ENCODE results near the gene ZNF423. TPM values are rescaled to one million over a fixed set of nuclear protein-coding genes. Genes with fewer than 3 reads are reported as not detected.
"Not testable (repeated sequence)": the region's sequence is repeated elsewhere in the genome, so short reads cannot be mapped to it uniquely, and the experiment has no call there.

ZNF423 gene
- total RNA-seq, 1 experiment from 2014 or later = 0.20 TPM

DNA sequence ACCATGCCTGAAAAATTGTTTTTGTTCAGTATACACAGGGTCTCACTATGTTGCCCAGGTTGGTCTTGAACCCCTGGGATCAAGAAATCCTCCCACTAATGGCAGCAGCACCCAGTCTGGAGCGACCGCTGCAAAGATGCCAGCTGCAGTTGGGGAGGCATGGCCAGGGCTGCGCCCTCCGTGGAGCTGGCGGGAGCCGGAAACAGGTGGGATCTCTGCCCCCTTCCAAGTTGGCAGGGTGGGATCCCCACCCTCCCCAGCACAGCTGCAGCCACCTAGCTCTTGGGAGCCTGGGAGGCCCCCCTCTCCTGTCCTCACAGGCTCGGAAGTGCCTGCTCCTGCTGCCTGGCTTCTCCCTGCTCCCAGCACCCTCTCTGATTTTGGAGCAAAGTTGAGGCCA, 176.8 kb downstream of the ZNF423 start:
- POLR2A ChIA-PET = no interaction called here
- H3K36me3 ChIP-seq (ENCODE audit: control insufficient read depth, insufficient read depth, low read length) = no peaks in the 10 kb centered on the region
- no TSS peak for BruUV-seq (replicated peaks)
- no peaks in the 10 kb centered on the region; the same call in 1 of the 2 replicates for H3K27me3 ChIP-seq (replicated peaks; ENCODE audit: control insufficient read depth, insufficient read depth, low read length)
- H3K9me3 ChIP-seq = peaks cover 16% of the 10 kb centered on the region
- Mint-ChIP-seq H3K27me3 (ENCODE audit: insufficient read depth, unreplicated experiment) (peaks cover 15% of the 10 kb centered on the region), H3K4me1 (ENCODE audit: low read depth, unreplicated experiment) (no peaks in the 10 kb centered on the region), H3K4me3 (ENCODE audit: unreplicated experiment) (no peak overlapping the region), H3K36me3 (ENCODE audit: insufficient read depth, unreplicated experiment) (no peaks in the 10 kb centered on the region), H3K27ac (ENCODE audit: unreplicated experiment) (no peak overlapping the region), H3K9me3 (ENCODE audit: unreplicated experiment) (peaks cover 13% of the 10 kb centered on the region)
- no peaks in the 10 kb centered on the region for H3K4me1 ChIP-seq
- DNase-seq = no peak
- intact Hi-C loops (cut with micrococcal nuclease; ENCODE audit: unreplicated experiment) = no loop called here
- no peak overlapping the region for H3K4me3 ChIP-seq (ENCODE audit: low read depth, low read length)
- CTCF ChIA-PET = no interaction called here
- TF ChIP-seq, protein P1, sequence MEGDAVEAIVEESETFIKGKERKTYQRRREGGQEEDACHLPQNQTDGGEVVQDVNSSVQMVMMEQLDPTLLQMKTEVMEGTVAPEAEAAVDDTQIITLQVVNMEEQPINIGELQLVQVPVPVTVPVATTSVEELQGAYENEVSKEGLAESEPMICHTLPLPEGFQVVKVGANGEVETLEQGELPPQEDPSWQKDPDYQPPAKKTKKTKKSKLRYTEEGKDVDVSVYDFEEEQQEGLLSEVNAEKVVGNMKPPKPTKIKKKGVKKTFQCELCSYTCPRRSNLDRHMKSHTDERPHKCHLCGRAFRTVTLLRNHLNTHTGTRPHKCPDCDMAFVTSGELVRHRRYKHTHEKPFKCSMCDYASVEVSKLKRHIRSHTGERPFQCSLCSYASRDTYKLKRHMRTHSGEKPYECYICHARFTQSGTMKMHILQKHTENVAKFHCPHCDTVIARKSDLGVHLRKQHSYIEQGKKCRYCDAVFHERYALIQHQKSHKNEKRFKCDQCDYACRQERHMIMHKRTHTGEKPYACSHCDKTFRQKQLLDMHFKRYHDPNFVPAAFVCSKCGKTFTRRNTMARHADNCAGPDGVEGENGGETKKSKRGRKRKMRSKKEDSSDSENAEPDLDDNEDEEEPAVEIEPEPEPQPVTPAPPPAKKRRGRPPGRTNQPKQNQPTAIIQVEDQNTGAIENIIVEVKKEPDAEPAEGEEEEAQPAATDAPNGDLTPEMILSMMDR (IDR thresholded peaks at IDR 0.05; ENCODE audit: insufficient read depth in 1 of 2, low read depth in 1 of 2, low read length in 1 of 2, severe bottlenecking in 1 of 2, unreplicated experiment in 1 of 2) = no peak

DNA sequence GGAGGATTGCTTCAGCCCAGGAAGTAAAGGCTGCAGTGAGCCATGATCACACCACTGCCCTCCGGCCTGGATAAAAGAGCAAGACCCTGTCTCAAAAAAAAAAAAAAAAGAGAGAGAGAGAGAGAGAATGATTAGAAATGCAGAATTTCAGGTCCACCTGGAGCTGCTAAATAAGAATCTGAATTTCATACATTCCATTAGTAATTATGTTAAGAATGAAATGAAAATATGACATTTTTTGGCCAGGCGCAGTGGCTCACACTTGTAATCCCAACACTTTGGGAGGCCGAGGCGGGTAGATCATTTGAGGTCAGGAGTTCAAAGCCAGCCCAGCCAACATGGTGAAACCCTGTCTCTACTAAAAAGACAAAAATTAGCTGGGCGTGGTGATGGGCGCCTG, 178.3 kb downstream of the ZNF423 start:
- H3K36me3 Mint-ChIP-seq (ENCODE audit: insufficient read depth, unreplicated experiment); BruUV-seq (replicated peaks); DNase-seq; H3K27me3 ChIP-seq (replicated peaks; ENCODE audit: control insufficient read depth, insufficient read depth, low read length); H3K4me3 Mint-ChIP-seq (ENCODE audit: unreplicated experiment); H3K4me3 ChIP-seq (ENCODE audit: low read depth, low read length); H3K4me1 Mint-ChIP-seq (ENCODE audit: low read depth, unreplicated experiment); H3K4me1 ChIP-seq; H3K36me3 ChIP-seq (ENCODE audit: control insufficient read depth, insufficient read depth, low read length); POLR2A ChIA-PET; intact Hi-C loops (cut with micrococcal nuclease; ENCODE audit: unreplicated experiment); CTCF ChIA-PET; H3K27ac Mint-ChIP-seq (ENCODE audit: unreplicated experiment): not testable (repeated sequence)
- Mint-ChIP-seq H3K27me3 (ENCODE audit: insufficient read depth, unreplicated experiment) (peaks cover 22% of the 10 kb centered on the region), H3K9me3 (ENCODE audit: unreplicated experiment) (peaks cover 13% of the 10 kb centered on the region)
- peaks cover 16% of the 10 kb centered on the region for H3K9me3 ChIP-seq

DNA sequence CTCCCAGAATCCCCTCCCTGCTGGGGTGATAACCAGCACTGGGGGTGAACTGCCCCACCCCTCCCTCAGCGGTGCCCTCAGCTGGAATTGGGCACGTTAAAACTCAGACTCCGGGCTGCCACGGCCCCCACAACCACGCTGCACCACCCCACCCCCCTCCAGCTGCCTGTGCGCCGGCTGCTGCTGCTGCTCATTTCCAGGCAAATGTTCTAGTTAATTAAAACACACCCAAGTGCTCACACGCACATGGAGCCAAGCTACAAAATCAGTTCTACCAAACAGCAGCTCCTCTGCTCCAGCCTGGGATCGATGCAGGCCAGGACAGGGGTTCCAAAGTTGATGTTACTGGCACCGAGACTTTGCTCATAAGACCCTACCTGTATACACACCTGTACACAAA, 180.5 kb downstream of the ZNF423 start:
- BruUV-seq (replicated peaks) = no TSS peak
- H3K4me3 ChIP-seq (ENCODE audit: low read depth, low read length) = no peak overlapping the region
- no peaks in the 10 kb centered on the region for H3K4me1 Mint-ChIP-seq (ENCODE audit: low read depth, unreplicated experiment)
- no peak overlapping the region for H3K4me3 Mint-ChIP-seq (ENCODE audit: unreplicated experiment)
- no peaks in the 10 kb centered on the region; the same call in 1 of the 2 replicates for H3K27me3 ChIP-seq (replicated peaks; ENCODE audit: control insufficient read depth, insufficient read depth, low read length)
- no peak overlapping the region for H3K27ac Mint-ChIP-seq (ENCODE audit: unreplicated experiment)
- TF ChIP-seq, protein P1 (IDR thresholded peaks at IDR 0.05; ENCODE audit: insufficient read depth in 1 of 2, low read depth in 1 of 2, low read length in 1 of 2, severe bottlenecking in 1 of 2, unreplicated experiment in 1 of 2) = no peak
- H3K9me3 ChIP-seq = peaks cover 13% of the 10 kb centered on the region
- H3K4me1 ChIP-seq = no peaks in the 10 kb centered on the region
- H3K36me3 Mint-ChIP-seq (ENCODE audit: insufficient read depth, unreplicated experiment) = no peaks in the 10 kb centered on the region
- H3K9me3 Mint-ChIP-seq (ENCODE audit: unreplicated experiment) = peaks cover 7% of the 10 kb centered on the region
- intact Hi-C loops (cut with micrococcal nuclease; ENCODE audit: unreplicated experiment) = no loop called here
- no peaks in the 10 kb centered on the region for H3K36me3 ChIP-seq (ENCODE audit: control insufficient read depth, insufficient read depth, low read length)
- ChIA-PET CTCF (no interaction called here), POLR2A (no interaction called here)
- no peak for DNase-seq
- peaks cover 19% of the 10 kb centered on the region for H3K27me3 Mint-ChIP-seq (ENCODE audit: insufficient read depth, unreplicated experiment)

DNA sequence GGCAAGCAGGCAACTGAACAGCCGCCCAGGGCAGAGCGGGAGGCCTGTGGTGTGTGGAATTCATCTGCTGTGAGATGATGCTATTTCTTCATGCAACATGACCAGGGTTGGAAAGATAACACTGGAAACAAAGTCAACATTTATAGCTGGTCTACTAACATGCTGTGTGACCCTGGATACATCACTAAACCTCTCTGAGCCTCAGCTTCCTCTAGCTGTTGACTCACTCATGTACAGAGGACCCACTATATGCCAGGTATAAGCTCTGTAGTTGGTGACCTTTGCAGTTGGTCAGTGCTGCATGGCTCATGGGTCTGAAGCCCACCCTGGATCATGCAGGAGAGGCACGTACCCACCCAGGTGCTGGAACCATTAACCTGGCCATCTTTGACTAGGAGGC, 180.9 kb downstream of the ZNF423 start:
- no peaks in the 10 kb centered on the region for H3K36me3 Mint-ChIP-seq (ENCODE audit: insufficient read depth, unreplicated experiment)
- H3K9me3 Mint-ChIP-seq (ENCODE audit: unreplicated experiment) = peaks cover 3% of the 10 kb centered on the region
- H3K27me3 Mint-ChIP-seq (ENCODE audit: insufficient read depth, unreplicated experiment) = peaks cover 19% of the 10 kb centered on the region
- no peaks in the 10 kb centered on the region for H3K4me1 Mint-ChIP-seq (ENCODE audit: low read depth, unreplicated experiment)
- Histone ChIP-seq H3K9me3 (peaks cover 8% of the 10 kb centered on the region), H3K27me3 (replicated peaks; ENCODE audit: control insufficient read depth, insufficient read depth, low read length) (no peaks in the 10 kb centered on the region; the same call in 1 of the 2 replicates), H3K36me3 (ENCODE audit: control insufficient read depth, insufficient read depth, low read length) (no peaks in the 10 kb centered on the region), H3K4me1 (no peaks in the 10 kb centered on the region), H3K4me3 (ENCODE audit: low read depth, low read length) (no peak overlapping the region)
- no peak for DNase-seq
- ChIA-PET CTCF (no interaction called here), POLR2A (no interaction called here)
- no peak overlapping the region for H3K27ac Mint-ChIP-seq (ENCODE audit: unreplicated experiment)
- intact Hi-C loops (cut with micrococcal nuclease; ENCODE audit: unreplicated experiment) = no loop called here
- H3K4me3 Mint-ChIP-seq (ENCODE audit: unreplicated experiment) = no peak overlapping the region
- no TSS peak for BruUV-seq (replicated peaks)
- TF ChIP-seq, protein P1 (IDR thresholded peaks at IDR 0.05; ENCODE audit: insufficient read depth in 1 of 2, low read depth in 1 of 2, low read length in 1 of 2, severe bottlenecking in 1 of 2, unreplicated experiment in 1 of 2) = no peak
